HG02759 (cell line): ENCODE measurements around the gene RRP15.

Source experiments
- ATAC-seq: cut with Tn5 transposase; IDR thresholded peaks from one replicate; pipeline ENCODE4 v1.9.1; 2021; ENCODE audit warnings: mild to moderate bottlenecking, moderate library complexity; ENCODE audit not compliant: unreplicated experiment

The RRP15 gene, protein sequence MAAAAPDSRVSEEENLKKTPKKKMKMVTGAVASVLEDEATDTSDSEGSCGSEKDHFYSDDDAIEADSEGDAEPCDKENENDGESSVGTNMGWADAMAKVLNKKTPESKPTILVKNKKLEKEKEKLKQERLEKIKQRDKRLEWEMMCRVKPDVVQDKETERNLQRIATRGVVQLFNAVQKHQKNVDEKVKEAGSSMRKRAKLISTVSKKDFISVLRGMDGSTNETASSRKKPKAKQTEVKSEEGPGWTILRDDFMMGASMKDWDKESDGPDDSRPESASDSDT

GRCh38 chr1:218284917-218285635, at the start of gene RRP15:
Gene RRP15 (plus strand): TSS chr1:218285293. CDS start chr1:218285317, 24 bp downstream.
- ATAC-seq: peak; percentile 99

DNA sequence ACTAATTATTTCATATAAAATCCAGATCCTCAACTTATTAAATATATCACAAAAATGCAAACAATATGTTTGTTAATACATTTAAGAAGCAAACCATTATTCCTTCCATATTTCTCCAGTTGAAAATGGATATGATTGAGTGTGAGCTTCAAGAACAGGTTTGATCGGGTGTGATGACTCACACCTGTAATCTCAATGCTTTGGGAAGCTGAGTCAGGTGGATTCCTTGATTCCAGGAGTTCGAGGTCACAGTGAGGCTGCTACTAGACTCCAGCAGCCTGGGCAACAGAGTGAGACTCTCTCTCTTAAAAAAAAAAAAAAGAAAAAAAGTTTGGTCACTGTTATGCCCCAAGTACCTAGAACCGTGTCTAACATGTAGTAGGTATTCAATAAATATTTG, 42.9 kb upstream of the RRP15 start:
- no peak for ATAC-seq

- ATAC-seq: peak; percentile 61
These were observed 37.8 kb upstream of the RRP15 start for GRCh38 chr1:218247339-218247738.

DNA sequence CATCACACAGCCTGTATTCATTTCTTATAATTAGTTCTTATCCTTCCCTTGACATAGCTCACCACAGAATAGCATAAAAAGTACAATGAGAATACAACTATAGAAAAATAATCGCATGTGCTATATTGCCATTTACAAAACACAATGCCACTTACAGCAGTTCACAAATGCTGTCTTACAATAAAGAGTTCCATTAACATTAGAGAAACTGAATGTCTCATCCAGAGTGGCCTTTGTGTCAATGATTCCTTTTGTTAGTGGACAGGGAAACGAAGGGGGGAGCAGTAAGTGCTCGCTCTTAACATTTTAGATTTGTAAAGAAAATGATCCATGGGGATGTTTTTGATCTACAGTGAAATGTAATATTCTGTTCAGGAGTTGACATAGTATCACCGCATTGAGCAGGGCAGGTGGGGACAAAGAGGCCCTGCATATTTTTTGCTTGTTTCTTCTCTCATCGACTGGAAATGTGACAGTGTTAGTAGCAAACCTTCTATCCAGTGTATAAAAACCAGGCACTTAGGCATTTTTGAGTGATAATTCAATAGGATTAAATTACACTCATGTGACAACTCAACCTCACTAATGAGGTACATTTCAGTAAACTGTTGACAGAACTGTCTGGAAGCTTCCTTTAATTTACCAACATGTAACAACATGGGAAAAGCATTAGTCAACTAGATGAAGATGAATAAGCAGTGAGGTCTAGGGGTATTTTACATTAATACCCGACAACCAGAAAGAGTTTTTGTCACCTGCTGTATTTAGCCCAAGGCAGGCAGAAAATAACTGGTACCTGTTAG, 35.6 kb upstream of the RRP15 start:
- no peak for ATAC-seq

- ATAC-seq: no peak
These were observed 34.6 kb upstream of the RRP15 start for GRCh38 chr1:218250492-218250891.

DNA sequence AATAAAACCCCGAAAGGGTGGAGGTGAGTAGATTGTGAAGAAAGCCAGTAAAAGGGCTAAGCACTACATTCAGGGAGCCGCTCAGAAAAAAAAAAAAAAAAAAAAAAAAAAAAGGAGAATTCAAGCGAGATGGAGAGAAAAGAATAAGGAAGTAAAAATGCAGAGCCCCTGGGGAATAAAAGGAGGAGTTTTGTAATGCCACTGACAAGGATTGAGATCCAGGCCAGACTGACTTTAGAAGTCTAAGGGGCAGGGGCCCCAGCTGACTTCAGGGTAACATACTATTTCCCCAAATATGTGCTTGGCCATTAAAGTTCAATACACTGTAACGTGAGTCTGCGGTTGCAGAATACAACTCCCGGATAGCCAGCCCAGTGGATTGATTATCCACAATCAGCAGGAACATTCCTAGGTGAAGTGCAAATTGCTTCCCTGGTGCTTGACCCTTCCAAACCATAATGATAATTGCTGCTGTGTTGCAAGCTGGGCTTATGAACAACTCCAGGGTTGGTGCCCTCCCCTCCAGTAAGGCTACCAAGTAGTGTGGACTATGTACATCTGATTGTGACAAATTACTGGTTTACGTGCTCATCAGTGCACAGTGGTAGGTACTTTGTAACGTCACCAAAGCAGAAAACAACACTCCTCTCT, 30.7 kb upstream of the RRP15 start:
- ATAC-seq: no peak

DNA sequence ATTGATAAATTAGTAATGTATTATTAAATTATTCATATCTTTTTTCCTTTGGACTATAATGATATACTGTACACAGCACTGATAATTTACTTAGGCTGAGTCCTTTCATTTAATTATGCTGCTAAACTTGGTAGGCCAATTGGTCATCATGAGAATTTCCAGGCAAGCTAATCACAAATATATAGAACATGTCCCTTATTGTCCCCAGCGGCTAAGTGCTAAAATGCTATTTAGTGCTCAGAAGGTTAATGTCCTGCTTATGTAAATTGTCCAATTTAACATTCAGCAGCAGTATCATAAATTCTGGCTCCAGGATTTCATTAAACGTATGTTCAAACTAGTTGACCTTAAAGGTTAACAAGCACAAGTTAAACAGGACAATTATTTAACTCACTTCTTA, 30.0 kb upstream of the RRP15 start:
- ATAC-seq: no peak

- ATAC-seq: no peak
These were observed 27.7 kb upstream of the RRP15 start for GRCh38 chr1:218257371-218257770.

GRCh38 chr1:218257971-218258370, 27.1 kb upstream of the RRP15 start:
- no peak for ATAC-seq

GRCh38 chr1:218259339-218259738, 25.8 kb upstream of the RRP15 start:
- no peak for ATAC-seq

GRCh38 chr1:218259800-218260199, 25.3 kb upstream of the RRP15 start:
- peak; percentile 55 for ATAC-seq

DNA sequence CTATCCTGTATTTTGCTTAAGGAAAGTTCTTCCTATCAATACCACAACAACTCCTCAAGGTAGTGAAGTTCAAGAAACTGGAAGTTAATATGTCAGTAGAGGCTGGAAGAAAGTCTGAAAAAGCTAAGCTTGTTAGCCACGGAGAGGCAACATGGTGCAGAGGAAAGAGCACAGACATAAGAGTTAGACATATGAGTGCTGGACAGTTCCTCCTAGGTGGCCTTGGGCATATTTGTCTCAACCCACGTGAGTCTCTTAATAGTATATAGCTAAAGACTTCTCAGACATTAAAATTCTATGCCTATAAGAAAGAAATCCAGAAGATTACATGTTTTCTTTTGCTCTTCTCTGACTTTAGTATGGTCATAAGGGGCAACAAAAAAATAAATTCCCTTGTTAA, 22.8 kb upstream of the RRP15 start:
- no peak for ATAC-seq

GRCh38 chr1:218266356-218266755, 18.7 kb upstream of the RRP15 start:
- no peak for ATAC-seq

DNA sequence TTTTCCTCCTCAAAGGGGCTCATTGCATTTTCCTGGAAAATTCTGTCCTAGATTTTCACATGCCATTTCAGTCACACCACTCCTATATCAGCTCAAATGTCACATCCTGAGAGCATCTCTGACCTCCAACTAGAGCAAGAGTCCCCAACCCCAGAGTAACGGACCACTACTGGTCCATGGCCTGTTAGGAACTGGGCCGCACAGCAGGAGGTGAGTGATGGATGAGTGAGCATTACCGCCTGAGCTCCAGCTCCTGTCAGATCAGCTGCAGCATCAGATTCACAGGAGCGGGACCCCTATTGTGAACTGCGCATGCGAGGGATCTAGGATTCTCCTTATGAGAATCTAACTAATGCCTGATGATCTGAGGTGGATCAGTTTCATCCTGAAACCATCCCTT, 12.7 kb upstream of the RRP15 start:
- no peak for ATAC-seq

DNA sequence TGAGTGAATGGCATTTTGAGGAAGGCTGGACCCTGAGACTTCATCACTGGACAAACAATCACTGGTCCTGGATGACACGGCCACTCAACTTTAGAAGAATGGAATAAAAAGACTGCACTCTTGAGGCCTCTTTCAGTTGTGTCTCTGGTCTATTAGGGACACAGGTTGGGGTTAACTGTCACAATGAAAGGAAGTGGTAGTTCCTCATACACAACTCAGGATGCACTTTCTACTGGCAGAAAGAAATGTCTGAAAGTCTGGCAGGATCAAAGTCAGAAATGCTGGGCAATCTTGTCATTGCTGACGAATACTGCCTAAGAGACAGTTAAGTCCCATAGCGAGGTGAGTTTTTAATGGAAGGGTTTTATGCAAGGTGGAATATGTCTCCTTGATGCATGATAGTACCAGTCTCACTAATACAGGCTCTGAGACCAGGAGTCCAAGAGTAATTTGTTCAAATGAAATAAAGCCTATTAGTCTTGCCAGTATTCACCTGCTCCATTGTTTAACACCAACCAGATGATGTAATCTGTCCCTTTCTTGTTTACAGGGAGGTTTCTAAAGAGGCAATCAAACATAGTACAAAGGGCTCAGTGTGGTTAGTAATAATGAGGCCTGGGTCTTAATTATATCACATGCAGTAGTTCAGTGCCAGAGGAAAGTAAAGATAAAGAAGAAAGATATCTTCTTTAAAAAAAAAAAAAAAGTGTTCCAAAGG, 11.2 kb upstream of the RRP15 start:
- no peak for ATAC-seq

DNA sequence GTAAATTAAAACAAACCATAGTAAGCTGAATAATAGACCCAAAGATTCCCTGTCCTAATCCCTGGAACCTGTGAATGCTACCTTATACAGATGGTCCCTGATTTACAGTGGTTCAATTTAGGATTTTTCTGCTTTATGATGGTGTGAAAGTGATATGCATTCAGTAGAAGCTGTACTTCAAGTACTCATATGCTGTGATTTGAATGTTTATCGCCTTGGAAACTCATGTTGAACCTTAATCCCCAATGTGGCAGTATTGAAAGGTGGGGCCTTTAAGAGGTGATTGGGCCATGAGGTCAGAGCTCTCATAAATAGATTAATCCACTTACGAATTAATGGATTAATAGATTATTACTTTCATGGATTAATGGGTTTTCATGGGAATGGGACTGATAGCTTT, 10.6 kb upstream of the RRP15 start:
- no peak for ATAC-seq

- ATAC-seq: no peak
These were observed 9.3 kb upstream of the RRP15 start for GRCh38 chr1:218275823-218276222.

GRCh38 chr1:218281285-218281684, 3.8 kb upstream of the RRP15 start:
- no peak for ATAC-seq

DNA sequence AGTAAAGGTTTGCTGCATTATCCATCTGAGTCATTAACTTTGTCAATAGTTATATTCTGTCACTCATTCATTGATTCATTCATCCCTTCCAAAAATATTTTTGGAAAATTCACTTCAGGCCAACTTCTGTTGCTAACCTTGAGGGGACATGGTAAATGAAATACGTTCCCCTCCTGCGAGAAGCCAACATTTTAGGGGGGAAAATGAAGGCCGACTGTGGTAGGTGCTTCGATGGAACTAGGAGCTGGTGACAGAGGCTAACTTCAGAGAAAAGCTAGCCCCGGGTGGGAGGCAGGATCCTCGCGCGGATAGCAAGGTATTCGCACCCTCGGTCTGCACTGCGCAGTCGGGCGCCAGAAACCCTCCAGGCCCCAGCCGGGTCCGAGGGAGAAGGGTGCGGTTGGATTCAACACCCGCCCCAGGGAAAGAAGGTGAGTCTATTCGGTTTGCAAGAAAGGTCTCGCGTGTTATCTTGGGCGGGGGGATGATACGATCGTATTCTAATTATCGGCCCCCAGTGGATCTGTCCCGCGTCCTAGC, 646 bp upstream of the RRP15 start:
- peak; percentile 33 for ATAC-seq

DNA sequence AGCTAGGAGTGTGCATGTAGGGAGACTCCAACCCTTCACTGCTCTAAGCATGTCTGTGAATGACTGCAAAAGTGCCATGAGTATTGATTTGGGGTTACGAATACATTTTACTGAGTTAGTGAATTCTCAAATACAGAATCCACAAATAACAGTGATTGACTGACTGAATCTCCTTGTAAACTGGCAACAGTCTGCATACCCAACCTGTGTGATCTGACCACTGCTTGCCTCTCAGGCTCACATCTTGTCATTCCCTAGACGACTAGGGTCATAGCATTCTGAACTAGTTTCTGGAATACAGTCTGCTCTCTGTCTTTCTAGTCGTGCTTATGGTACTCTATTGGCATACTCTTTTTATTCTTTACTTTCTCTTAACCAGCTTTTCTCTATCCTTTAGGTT, 7.4 kb downstream of the RRP15 start:
- ATAC-seq: no peak
